ENCODE results near the gene SAMD4B.

DNA sequence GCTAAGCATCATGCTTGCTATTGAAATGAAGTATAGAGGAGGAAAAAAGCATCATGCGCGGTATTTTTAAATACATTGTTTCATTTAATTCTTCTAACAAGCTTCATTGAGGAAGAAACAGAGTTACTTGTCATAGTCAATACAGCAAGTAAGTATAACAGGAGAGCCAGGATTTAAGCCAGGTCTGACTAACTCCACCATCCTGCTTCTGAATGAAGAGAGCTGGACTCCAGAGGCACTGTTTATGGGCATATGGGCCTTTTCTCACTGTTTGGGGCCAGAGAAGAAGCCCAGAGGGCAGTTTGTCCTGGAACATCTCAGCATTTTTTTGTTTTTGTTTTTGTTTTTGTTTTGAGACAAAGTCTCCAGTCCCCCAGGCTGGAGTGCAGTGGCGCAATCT is 7.9 kb downstream of the SAMD4B start:
- TF ChIP-seq EZH2 (IDR thresholded peaks at IDR 0.05) (no peak), POLR2AphosphoS5 (IDR thresholded peaks at IDR 0.05; ENCODE audit: borderline replicate concordance, low read depth, low read length) (no peak), FOXP2 (optimal IDR thresholded peaks at IDR 0.05; ENCODE audit: control extremely low read depth, extremely low read length, insufficient read depth) (no peak)
